K562 (cell line): ENCODE measurements around the gene ANO10. TPM values are rescaled to one million over a fixed set of nuclear protein-coding genes. Genes with fewer than 3 reads are reported as not detected.

ENCODE experiments used
- AFF1 ChIP-seq, 2 experiments: fragments of 450-650 bp; IDR thresholded peaks; 2 replicates each; pipeline ENCODE4 v1.6.1; 2018; ENCODE audit warnings: mild to moderate bottlenecking in 2 of 2, low read depth in 1 of 2; ENCODE audit not compliant: partially characterized antibody in 2 of 2
- CSDE1 ChIP-seq, 2 experiments: fragments of 450-650 bp; IDR thresholded peaks; 2 replicates each; pipeline ENCODE4 v1.6.1; 2016; ENCODE audit warnings: mild to moderate bottlenecking in 1 of 2
- GABPB2 ChIP-seq: fragments of 250-450 bp; sonication (Bioruptor Pico); conservative IDR thresholded peaks from 2 replicates; pipeline ENCODE4 v1.5.1; 2021; ENCODE audit warnings: mild to moderate bottlenecking
- KDM1A ChIP-seq, 2 experiments: fragments of 450-650 bp; IDR thresholded peaks; 2 replicates each; pipeline ENCODE4 v1.6.1; 2016; ENCODE audit warnings: mild to moderate bottlenecking in 2 of 2
- MCM3 ChIP-seq: fragments of 450-650 bp; IDR thresholded peaks from 2 replicates; pipeline ENCODE4 v1.6.1; 2016
- MEF2A ChIP-seq: IDR thresholded peaks from 2 replicates; pipeline ENCODE4 v1.6.1; 2011; ENCODE audit warnings: low read depth, mild to moderate bottlenecking, low read length, moderate library complexity; ENCODE audit not compliant: control insufficient read depth
- POLR2B ChIP-seq: fragments of 450-650 bp; IDR thresholded peaks from 2 replicates; pipeline ENCODE4 v1.6.1; 2018; ENCODE audit warnings: low read depth; ENCODE audit not compliant: partially characterized antibody
- RBM15 ChIP-seq: fragments of 200-400 bp; formaldehyde crosslinking; IDR thresholded peaks from 2 replicates; pipeline ENCODE4 v1.6.1; 2018; ENCODE audit warnings: mild to moderate bottlenecking, low read length, moderate library complexity; ENCODE audit not compliant: insufficient read depth
- RUNX1 ChIP-seq: sonication (generic); IDR thresholded peaks from 2 replicates; pipeline ENCODE4 v1.6.1; 2016; ENCODE audit warnings: antibody characterized with exemption, low read depth
- TAF15 ChIP-seq: fragments of 200-400 bp; formaldehyde crosslinking; IDR thresholded peaks from 2 replicates; pipeline ENCODE4 v1.6.1; 2017; ENCODE audit warnings: mild to moderate bottlenecking, low read depth, low read length, moderate library complexity
- USF2 ChIP-seq: sonication (generic); formaldehyde crosslinking; IDR thresholded peaks from 2 replicates; pipeline ENCODE4 v1.5.0; 2020; ENCODE audit warnings: missing genetic modification reagents
- ZNF134 ChIP-seq: fragments of 250-450 bp; sonication (Bioruptor Pico); conservative IDR thresholded peaks from 2 replicates; pipeline ENCODE4 v1.4.0; 2020
- ZNF184 ChIP-seq: sonication (generic); formaldehyde crosslinking; IDR thresholded peaks from 2 replicates; pipeline ENCODE4 v1.5.0; 2020; ENCODE audit warnings: missing genetic modification reagents
- ZNF197 ChIP-seq: fragments of 200-800 bp; sonication (Bioruptor generic); IDR thresholded peaks from 2 replicates; pipeline ENCODE4 v1.6.1; 2016; ENCODE audit warnings: low read depth, missing genetic modification characterization, missing compliant biosample characterization
- ZNF407 ChIP-seq: fragments of 450-650 bp; IDR thresholded peaks from 2 replicates; pipeline ENCODE4 v1.6.1; 2016; ENCODE audit warnings: low read depth
- polyA plus RNA-seq, 8 experiments: library from polyadenylated mRNA; depleted of rRNA in 4 of 8; stranded (reverse) in 5 of 8; unstranded in 3 of 8; fragments of >200 nt; fragmentation: Nextera tagmentation in 2 of 8; fragmentation: Illumina TruSeq in 1 of 8; extraction: Ambion mirVana in 2 of 8; extraction: Trizol in 1 of 8; gene quantifications; 2 replicates each; pipeline versions ENCODE4 v1.2.1 to v1.2.3, GENCODE V29; 2011 to 2014; ENCODE audit warnings: inconsistent platforms in 1 of 8, missing spikeins in 1 of 8
- total RNA-seq, 7 experiments: library from RNA; depleted of rRNA in 6 of 7; stranded (reverse); fragments of >200 nt in 6 of 7; fragmentation: Illumina TruSeq in 2 of 7; extraction: Trizol in 2 of 7; gene quantifications; 2 replicates each; pipeline versions ENCODE4 v1.2.1 to v1.2.3, GENCODE V29; 2011 to 2021; ENCODE audit warnings: low replicate concordance in 1 of 7

ANO10 gene
- total and polyA plus RNA-seq, 9 of the 15 experiments (the other 6 are each of a cell fraction or from before 2014, with no cell fraction given): 6.4 to 46.0 (median 32.3) TPM

GRCh38 chr3:43638594-43639447 lies 17.0 kb upstream of the ANO10 start (continued):
- TF ChIP-seq AFF1 (IDR thresholded peaks at IDR 0.05; ENCODE audit: low read depth in 1 of 2, partially characterized antibody in 2 of 2) (peak in 1 of 2 experiments; percentile 34), ZNF184 (CRISPR knock-in tag) (no peak), CSDE1 (IDR thresholded peaks at IDR 0.05) (no peak), MCM3 (no peak), TAF15 (no peak), ZNF134 (CRISPR knock-in tag) (no peak), RBM15 (no peak), GABPB2 (no peak), USF2 (CRISPR knock-in tag) (no peak), KDM1A (IDR thresholded peaks at IDR 0.05) (peak in 1 of 2 experiments; percentile 54; a peak in 2 of 4 replicates), MEF2A (0 out of 2 replicates have a peak, but pooled peaks have one; percentile 2), POLR2B (no peak), RUNX1 (no peak), ZNF407 (no peak), ZNF197 (CRISPR knock-in tag) (no peak)
